ENCODE results near the gene CMIP. TPM values are rescaled to one million over a fixed set of nuclear protein-coding genes. Genes with fewer than 3 reads are reported as not detected.

CMIP gene
- total RNA-seq, 2 donors from 2014 or later: 28.5 to 57.5 TPM

GRCh38 chr16:81458149-81458669 is 13.6 kb downstream of the CMIP start:
- ATAC-seq (replicated peaks): no peak
- Mint-ChIP-seq H3K27me3 (no peaks in the 10 kb centered on the region), H3K9me3 (peaks cover 3% of the 10 kb centered on the region), H3K4me3 (no peak overlapping the region), H3K27ac (no peak overlapping the region), H3K4me1 (peaks cover 20% of the 10 kb centered on the region), H3K36me3 (ENCODE audit: low read depth) (peaks cover 32% of the 10 kb centered on the region)

- H3K9me3 Mint-ChIP-seq: peaks cover 3% of the 10 kb centered on the region
- peaks cover 20% of the 10 kb centered on the region for H3K4me1 Mint-ChIP-seq
- H3K27me3 Mint-ChIP-seq: no peaks in the 10 kb centered on the region
- peaks cover 32% of the 10 kb centered on the region for H3K36me3 Mint-ChIP-seq (ENCODE audit: low read depth)
- no peak for ATAC-seq (replicated peaks)
- H3K4me3 Mint-ChIP-seq: no peak overlapping the region
- no peak overlapping the region for H3K27ac Mint-ChIP-seq
These were observed 14.4 kb downstream of the CMIP start for GRCh38 chr16:81458827-81459598.

- Mint-ChIP-seq H3K9me3 (peaks cover 3% of the 10 kb centered on the region), H3K4me1 (peaks cover 18% of the 10 kb centered on the region), H3K27ac (peak overlapping the region; percentile 74), H3K36me3 (ENCODE audit: low read depth) (peaks cover 39% of the 10 kb centered on the region), H3K27me3 (no peaks in the 10 kb centered on the region), H3K4me3 (no peak overlapping the region)
- ATAC-seq (replicated peaks): no peak
These were observed 15.5 kb downstream of the CMIP start for GRCh38 chr16:81460075-81460474.

- Mint-ChIP-seq H3K27me3 (no peaks in the 10 kb centered on the region), H3K9me3 (peaks cover 3% of the 10 kb centered on the region), H3K4me3 (no peak overlapping the region), H3K4me1 (peaks cover 20% of the 10 kb centered on the region), H3K27ac (no peak overlapping the region), H3K36me3 (ENCODE audit: low read depth) (peaks cover 34% of the 10 kb centered on the region)
- ATAC-seq (replicated peaks): no peak
These were observed 16.6 kb downstream of the CMIP start for GRCh38 chr16:81461243-81461642.

GRCh38 chr16:81461766-81462165 is 17.2 kb downstream of the CMIP start:
- peaks cover 24% of the 10 kb centered on the region for H3K4me1 Mint-ChIP-seq
- no peaks in the 10 kb centered on the region for H3K27me3 Mint-ChIP-seq
- ATAC-seq (replicated peaks): no peak
- H3K27ac Mint-ChIP-seq: no peak overlapping the region
- H3K36me3 Mint-ChIP-seq (ENCODE audit: low read depth): peaks cover 32% of the 10 kb centered on the region
- no peak overlapping the region for H3K4me3 Mint-ChIP-seq
- peaks cover 3% of the 10 kb centered on the region for H3K9me3 Mint-ChIP-seq

- Mint-ChIP-seq H3K4me3 (no peak overlapping the region), H3K9me3 (peaks cover 3% of the 10 kb centered on the region), H3K36me3 (ENCODE audit: low read depth) (peaks cover 25% of the 10 kb centered on the region), H3K27ac (no peak overlapping the region), H3K4me1 (peaks cover 24% of the 10 kb centered on the region), H3K27me3 (no peaks in the 10 kb centered on the region)
- no peak for ATAC-seq (replicated peaks)
These were observed 18.1 kb downstream of the CMIP start for GRCh38 chr16:81462683-81463082.

- Mint-ChIP-seq H3K4me3 (no peak overlapping the region), H3K4me1 (peaks cover 24% of the 10 kb centered on the region), H3K36me3 (ENCODE audit: low read depth) (peaks cover 21% of the 10 kb centered on the region), H3K9me3 (peaks cover 3% of the 10 kb centered on the region), H3K27ac (no peak overlapping the region), H3K27me3 (no peaks in the 10 kb centered on the region)
- no peak for ATAC-seq (replicated peaks)
These were observed 18.8 kb downstream of the CMIP start for GRCh38 chr16:81463296-81463890.

GRCh38 chr16:81464279-81464678 is 19.7 kb downstream of the CMIP start:
- no peak overlapping the region for H3K4me3 Mint-ChIP-seq
- H3K27me3 Mint-ChIP-seq: no peaks in the 10 kb centered on the region
- peaks cover 22% of the 10 kb centered on the region for H3K4me1 Mint-ChIP-seq
- ATAC-seq (replicated peaks): no peak
- H3K36me3 Mint-ChIP-seq (ENCODE audit: low read depth): peaks cover 14% of the 10 kb centered on the region
- H3K27ac Mint-ChIP-seq: no peak overlapping the region
- peaks cover 3% of the 10 kb centered on the region for H3K9me3 Mint-ChIP-seq

GRCh38 chr16:81465375-81465943 is 20.9 kb downstream of the CMIP start:
- peaks cover 31% of the 10 kb centered on the region for H3K4me1 Mint-ChIP-seq
- no peaks in the 10 kb centered on the region for H3K27me3 Mint-ChIP-seq
- ATAC-seq (replicated peaks): no peak
- H3K9me3 Mint-ChIP-seq: peaks cover 3% of the 10 kb centered on the region
- no peak overlapping the region for H3K4me3 Mint-ChIP-seq
- peaks cover 12% of the 10 kb centered on the region for H3K36me3 Mint-ChIP-seq (ENCODE audit: low read depth)
- no peak overlapping the region for H3K27ac Mint-ChIP-seq

GRCh38 chr16:81466356-81466980 is 21.9 kb downstream of the CMIP start:
- H3K27ac Mint-ChIP-seq: peak overlapping the region; percentile 53
- no peaks in the 10 kb centered on the region for H3K9me3 Mint-ChIP-seq
- ATAC-seq (replicated peaks): no peak
- peaks cover 33% of the 10 kb centered on the region for H3K4me1 Mint-ChIP-seq
- H3K27me3 Mint-ChIP-seq: no peaks in the 10 kb centered on the region
- H3K36me3 Mint-ChIP-seq (ENCODE audit: low read depth): peaks cover 8% of the 10 kb centered on the region
- H3K4me3 Mint-ChIP-seq: no peak overlapping the region

- Mint-ChIP-seq H3K27ac (no peak overlapping the region), H3K4me1 (peaks cover 39% of the 10 kb centered on the region), H3K9me3 (no peaks in the 10 kb centered on the region), H3K4me3 (no peak overlapping the region), H3K27me3 (no peaks in the 10 kb centered on the region), H3K36me3 (ENCODE audit: low read depth) (peaks cover 8% of the 10 kb centered on the region)
- no peak for ATAC-seq (replicated peaks)
These were observed 22.5 kb downstream of the CMIP start for GRCh38 chr16:81467072-81467471.

GRCh38 chr16:81467815-81468214 is 23.2 kb downstream of the CMIP start:
- H3K27ac Mint-ChIP-seq: peak overlapping the region; percentile 79
- H3K4me1 Mint-ChIP-seq: peaks cover 42% of the 10 kb centered on the region
- no peak overlapping the region for H3K4me3 Mint-ChIP-seq
- no peaks in the 10 kb centered on the region for H3K27me3 Mint-ChIP-seq
- H3K9me3 Mint-ChIP-seq: no peaks in the 10 kb centered on the region
- ATAC-seq (replicated peaks): no peak
- H3K36me3 Mint-ChIP-seq (ENCODE audit: low read depth): peaks cover 8% of the 10 kb centered on the region

GRCh38 chr16:81468269-81468902 is 23.8 kb downstream of the CMIP start:
- peak overlapping the region; percentile 49 for H3K4me3 Mint-ChIP-seq
- no peak for ATAC-seq (replicated peaks)
- H3K36me3 Mint-ChIP-seq (ENCODE audit: low read depth): peaks cover 8% of the 10 kb centered on the region
- no peaks in the 10 kb centered on the region for H3K27me3 Mint-ChIP-seq
- peaks cover 48% of the 10 kb centered on the region for H3K4me1 Mint-ChIP-seq
- H3K27ac Mint-ChIP-seq: peak overlapping the region; percentile 79
- no peaks in the 10 kb centered on the region for H3K9me3 Mint-ChIP-seq

- H3K4me1 Mint-ChIP-seq: peaks cover 52% of the 10 kb centered on the region
- no peaks in the 10 kb centered on the region for H3K27me3 Mint-ChIP-seq
- peak; percentile 50 for ATAC-seq (replicated peaks)
- H3K4me3 Mint-ChIP-seq: peak overlapping the region; percentile 49
- peak overlapping the region; percentile 51 for H3K27ac Mint-ChIP-seq
- H3K36me3 Mint-ChIP-seq (ENCODE audit: low read depth): peaks cover 8% of the 10 kb centered on the region
- H3K9me3 Mint-ChIP-seq: no peaks in the 10 kb centered on the region
These were observed 24.6 kb downstream of the CMIP start for GRCh38 chr16:81469183-81469677.
